ENCODE measurements around the gene UPF3B. TPM values are rescaled to one million over a fixed set of nuclear protein-coding genes. Genes with fewer than 3 reads are reported as not detected.
"Not testable (repeated sequence)": the region's sequence is repeated elsewhere in the genome, so short reads cannot be mapped to it uniquely, and the experiment has no call there.

The UPF3B gene
- total RNA-seq = 1 to 10 TPM; 4.7 to 6.3 (median 5.7) TPM

GRCh38 chrX:119852382-119853353 is at the start of gene UPF3B:
UPF3B (minus strand) TSS chrX:119852963; CDS start chrX:119852928, 35 bp downstream.
- DNase-seq (peak; percentile 95 to 97), ATAC-seq (peak; percentile 98 to 99)
- no peaks in the 10 kb centered on the region for H3K4me1 ChIP-seq
- in situ Hi-C loops (cut with MboI; ENCODE audit: low sequenced_read_pairs in 4 of 4) (no loop called here), intact Hi-C loops (cut with DNase I; ENCODE audit: low total_unique reads) (loop anchor here (1.0 to 10.0 kb wide), 4 partner anchors 19 to 388 kb away; partner anchors contain the start of genes NDUFA1, RNF113A, RPL39 and SLC25A5)
- no peaks in the 10 kb centered on the region for H3K27me3 ChIP-seq
- H3K9me3 ChIP-seq = no peaks in the 10 kb centered on the region
- H3K27ac ChIP-seq = peak within 1 kb of the TSS; percentile 89 to 95 (median 93)
- peaks cover 0 to 9% of the 10 kb centered on the region in 2 donors for H3K36me3 ChIP-seq
- H3K4me3 ChIP-seq = peak within 1 kb of the TSS; percentile 75 to 87 (median 76)
- peak; percentile 22 to 71 for TF ChIP-seq POLR2A (IDR thresholded peaks at IDR 0.05)
- TF ChIP-seq CTCF (IDR thresholded peaks at IDR 0.05 in 4 of 5, conservative IDR thresholded peaks at IDR 0.05 in 1 of 5) = no peak

- no peaks in the 10 kb centered on the region for H3K36me3 ChIP-seq
- no peaks in the 10 kb centered on the region for H3K4me1 ChIP-seq
- DNase-seq (no peak), ATAC-seq (no peak)
- H3K9me3 ChIP-seq = no peaks in the 10 kb centered on the region
- in situ Hi-C loops (cut with MboI; ENCODE audit: low sequenced_read_pairs in 4 of 4) = no loop called here
- H3K27me3 ChIP-seq = no peaks in the 10 kb centered on the region
- no peak overlapping the region for H3K4me3 ChIP-seq
- TF ChIP-seq POLR2A (IDR thresholded peaks at IDR 0.05) (no peak), CTCF (IDR thresholded peaks at IDR 0.05 in 4 of 5, conservative IDR thresholded peaks at IDR 0.05 in 1 of 5) (no peak)
- intact Hi-C loops (cut with DNase I; ENCODE audit: low total_unique reads) = no loop called here
- no peak overlapping the region for H3K27ac ChIP-seq
These were observed 48.2 kb upstream of the UPF3B start for GRCh38 chrX:119900976-119901375.

- DNase-seq = no peak
- no peak for ATAC-seq
- in situ Hi-C loops (cut with MboI; ENCODE audit: low sequenced_read_pairs in 4 of 4) (no loop called here), intact Hi-C loops (cut with DNase I; ENCODE audit: low total_unique reads) (no loop called here)
- Histone ChIP-seq H3K9me3 (no peaks in the 10 kb centered on the region), H3K27ac (no peak overlapping the region), H3K4me1 (no peaks in the 10 kb centered on the region), H3K36me3 (no peaks in the 10 kb centered on the region), H3K27me3 (no peaks in the 10 kb centered on the region), H3K4me3 (no peak overlapping the region)
- no peak for TF ChIP-seq CTCF (IDR thresholded peaks at IDR 0.05 in 4 of 5, conservative IDR thresholded peaks at IDR 0.05 in 1 of 5)
- TF ChIP-seq POLR2A (IDR thresholded peaks at IDR 0.05) = no peak
These were observed 46.4 kb upstream of the UPF3B start for GRCh38 chrX:119899125-119899524.

- H3K27ac ChIP-seq = no peak within 1 kb of the TSS
- TF ChIP-seq POLR2A (IDR thresholded peaks at IDR 0.05) = no peak
- no peak for TF ChIP-seq CTCF (IDR thresholded peaks at IDR 0.05 in 4 of 5, conservative IDR thresholded peaks at IDR 0.05 in 1 of 5)
- no peaks in the 10 kb centered on the region for H3K36me3 ChIP-seq
- ATAC-seq = no peak
- H3K4me1 ChIP-seq = no peaks in the 10 kb centered on the region
- no peak within 1 kb of the TSS for H3K4me3 ChIP-seq
- in situ Hi-C loops (cut with MboI; ENCODE audit: low sequenced_read_pairs in 4 of 4) = no loop called here
- no peaks in the 10 kb centered on the region for H3K9me3 ChIP-seq
- DNase-seq = no peak
- no peaks in the 10 kb centered on the region for H3K27me3 ChIP-seq
- intact Hi-C loops (cut with DNase I; ENCODE audit: low total_unique reads) = no loop called here
These were observed 43.1 kb upstream of the UPF3B start, which contains the start of gene AKAP14 for GRCh38 chrX:119895843-119896326. AKAP14 (plus strand) TSS chrX:119895893; CDS start chrX:119903224, 7,331 bp downstream.

- H3K4me3 ChIP-seq; H3K4me1 ChIP-seq; H3K36me3 ChIP-seq; H3K9me3 ChIP-seq; ATAC-seq; in situ Hi-C loops (cut with MboI; ENCODE audit: low sequenced_read_pairs in 4 of 4); H3K27ac ChIP-seq; DNase-seq; intact Hi-C loops (cut with DNase I; ENCODE audit: low total_unique reads): not testable (repeated sequence)
- peaks cover 0 to 11% (median 4%) of the 10 kb centered on the region in 3 donors for H3K27me3 ChIP-seq
These were observed 39.4 kb upstream of the UPF3B start for GRCh38 chrX:119891961-119892692.

GRCh38 chrX:119890626-119891025 is 37.9 kb upstream of the UPF3B start:
- intact Hi-C loops (cut with DNase I; ENCODE audit: low total_unique reads); DNase-seq; H3K36me3 ChIP-seq; in situ Hi-C loops (cut with MboI; ENCODE audit: low sequenced_read_pairs in 4 of 4); H3K9me3 ChIP-seq; H3K4me1 ChIP-seq; ATAC-seq; H3K4me3 ChIP-seq; H3K27ac ChIP-seq: not testable (repeated sequence)
- H3K27me3 ChIP-seq = peaks cover 0 to 11% (median 4%) of the 10 kb centered on the region in 3 donors

Data from gastrocnemius medialis (tissue), 4 donors.